Measurements from ENCODE around the gene TOM1L2. TPM values are rescaled to one million over a fixed set of nuclear protein-coding genes. Genes with fewer than 3 reads are reported as not detected.

The TOM1L2 gene
- total and polyA plus RNA-seq, 12 donors, result 29.6 to 437 (median 67.7) TPM

- Histone ChIP-seq H3K36me3 (replicated peaks in 1 of 2) (peaks cover 0 to 23% of the 10 kb centered on the region in 2 donors), H3K27ac (peak overlapping the region; percentile 41 to 96 (median 93)), H3K4me1 (replicated peaks in 1 of 2) (peaks cover 70 to 76% of the 10 kb centered on the region in 2 donors), H3K9me3 (replicated peaks in 1 of 3) (no peaks in the 10 kb centered on the region), H3K27me3 (no peaks in the 10 kb centered on the region), H3K4me3 (peak overlapping the region in 2 of 4 donors; percentile 67 to 78)
- intact Hi-C loops (cut with DNase I), result no loop called here
- no peak for DNase-seq
- no peak for TF ChIP-seq POLR2A (IDR thresholded peaks at IDR 0.05)
- TF ChIP-seq, protein P1, sequence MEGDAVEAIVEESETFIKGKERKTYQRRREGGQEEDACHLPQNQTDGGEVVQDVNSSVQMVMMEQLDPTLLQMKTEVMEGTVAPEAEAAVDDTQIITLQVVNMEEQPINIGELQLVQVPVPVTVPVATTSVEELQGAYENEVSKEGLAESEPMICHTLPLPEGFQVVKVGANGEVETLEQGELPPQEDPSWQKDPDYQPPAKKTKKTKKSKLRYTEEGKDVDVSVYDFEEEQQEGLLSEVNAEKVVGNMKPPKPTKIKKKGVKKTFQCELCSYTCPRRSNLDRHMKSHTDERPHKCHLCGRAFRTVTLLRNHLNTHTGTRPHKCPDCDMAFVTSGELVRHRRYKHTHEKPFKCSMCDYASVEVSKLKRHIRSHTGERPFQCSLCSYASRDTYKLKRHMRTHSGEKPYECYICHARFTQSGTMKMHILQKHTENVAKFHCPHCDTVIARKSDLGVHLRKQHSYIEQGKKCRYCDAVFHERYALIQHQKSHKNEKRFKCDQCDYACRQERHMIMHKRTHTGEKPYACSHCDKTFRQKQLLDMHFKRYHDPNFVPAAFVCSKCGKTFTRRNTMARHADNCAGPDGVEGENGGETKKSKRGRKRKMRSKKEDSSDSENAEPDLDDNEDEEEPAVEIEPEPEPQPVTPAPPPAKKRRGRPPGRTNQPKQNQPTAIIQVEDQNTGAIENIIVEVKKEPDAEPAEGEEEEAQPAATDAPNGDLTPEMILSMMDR (IDR thresholded peaks at IDR 0.05), result no peak
- 33 to 45% (median 38%) methylated on average over 3 of the region's 3 CpGs for WGBS, 4 donors
These were observed 149.6 kb downstream of the TOM1L2 start for GRCh38 chr17:17822616-17823015.

GRCh38 chr17:17822189-17822588 is 150.0 kb downstream of the TOM1L2 start:
- DNase-seq, result peak; percentile 81 to 95 (median 93)
- WGBS, 4 donors, result 6 to 38% (median 26%) methylated on average over 1 of the region's 1 CpG; no CpG with 5 or more reads in 1 of the 4 donors
- intact Hi-C loops (cut with DNase I), result no loop called here
- no peaks in the 10 kb centered on the region for H3K9me3 ChIP-seq (replicated peaks in 1 of 3)
- no peaks in the 10 kb centered on the region for H3K27me3 ChIP-seq
- H3K36me3 ChIP-seq (replicated peaks in 1 of 2), result peaks cover 0 to 28% of the 10 kb centered on the region in 2 donors
- TF ChIP-seq, protein P1 (IDR thresholded peaks at IDR 0.05), result no peak
- TF ChIP-seq POLR2A (IDR thresholded peaks at IDR 0.05), result peak in 1 of 2 donors; percentile 89
- H3K4me1 ChIP-seq (replicated peaks in 1 of 2), result peaks cover 72 to 80% of the 10 kb centered on the region in 2 donors
- peak overlapping the region in 2 of 4 donors; percentile 67 to 78 for H3K4me3 ChIP-seq
- H3K27ac ChIP-seq, result peak overlapping the region; percentile 41 to 96 (median 93)

DNA sequence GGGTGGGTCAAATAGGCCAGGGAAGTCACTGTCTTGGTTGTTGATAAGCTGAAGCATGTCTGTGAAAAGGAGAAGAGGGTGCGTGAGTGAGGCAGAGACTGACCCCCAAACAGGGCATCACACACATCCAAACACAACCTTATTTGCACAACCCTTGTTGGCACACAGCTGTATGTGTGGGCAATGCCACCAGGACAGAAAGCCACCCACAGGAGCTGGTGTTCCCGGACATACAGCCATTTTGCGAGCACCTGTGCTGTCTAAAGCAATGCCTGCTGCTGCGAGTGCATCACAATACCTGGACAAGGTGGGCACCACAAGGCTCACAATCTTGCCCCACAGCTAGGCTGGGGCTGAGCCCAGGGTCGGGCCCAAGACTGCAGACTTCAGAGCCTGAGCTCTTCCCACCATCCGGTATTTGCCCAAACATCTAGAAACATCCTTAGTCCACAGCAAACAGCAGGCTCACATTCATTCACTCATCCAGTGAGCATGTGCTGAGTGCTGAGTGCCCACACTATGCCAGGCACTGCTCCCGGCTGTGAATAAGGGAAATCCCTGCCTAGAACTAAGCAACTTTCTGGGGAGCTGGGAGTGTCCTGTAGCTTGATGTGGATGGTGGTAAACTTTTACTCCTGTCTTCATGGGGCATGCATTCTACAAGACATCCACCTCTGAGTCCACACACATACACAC is 151.6 kb downstream of the TOM1L2 start:
- Histone ChIP-seq H3K27ac (peak overlapping the region in 4 of 5 donors; percentile 49 to 96 (median 94)), H3K9me3 (replicated peaks in 1 of 3) (no peaks in the 10 kb centered on the region), H3K4me3 (peak overlapping the region in 2 of 4 donors; percentile 38 to 78), H3K36me3 (replicated peaks in 1 of 2) (peaks cover 0 to 41% of the 10 kb centered on the region in 2 donors), H3K4me1 (replicated peaks in 1 of 2) (peaks cover 68 to 79% of the 10 kb centered on the region in 2 donors), H3K27me3 (no peaks in the 10 kb centered on the region)
- peak in 1 of 2 donors; percentile 19 for TF ChIP-seq POLR2A (IDR thresholded peaks at IDR 0.05)
- TF ChIP-seq, protein P1 (IDR thresholded peaks at IDR 0.05), result no peak
- intact Hi-C loops (cut with DNase I), result no loop called here
- 43 to 56% (median 49%) methylated on average over 2 to 7 of the region's 7 CpGs for WGBS, 4 donors
- no peak for DNase-seq

GRCh38 chr17:17820046-17820445 is 152.2 kb downstream of the TOM1L2 start:
- TF ChIP-seq, protein P1 (IDR thresholded peaks at IDR 0.05), result no peak
- TF ChIP-seq POLR2A (IDR thresholded peaks at IDR 0.05), result no peak
- Histone ChIP-seq H3K27ac (peak overlapping the region in 3 of 5 donors; percentile 93 to 96 (median 94)), H3K4me1 (replicated peaks in 1 of 2) (peaks cover 64 to 79% of the 10 kb centered on the region in 2 donors), H3K36me3 (replicated peaks in 1 of 2) (peaks cover 0 to 47% of the 10 kb centered on the region in 2 donors), H3K27me3 (no peaks in the 10 kb centered on the region), H3K9me3 (replicated peaks in 1 of 3) (no peaks in the 10 kb centered on the region), H3K4me3 (peak overlapping the region in 1 of 4 donors; percentile 78)
- intact Hi-C loops (cut with DNase I), result no loop called here
- DNase-seq, result no peak
- WGBS, 4 donors, result 42 to 63% (median 48%) methylated on average over 9 to 10 of the region's 10 CpGs

All from adrenal gland (tissue), 12 donors.